Measurements from ENCODE around the gene REM1. TPM values are rescaled to one million over a fixed set of nuclear protein-coding genes. Genes with fewer than 3 reads are reported as not detected.
A peak's percentile ranks its signal among the peaks of the same experiment; 100 is the strongest.

REM1 gene
- total and polyA plus RNA-seq, 2 of the 13 experiments (the other 11 are each of a cell fraction or from before 2014, with no cell fraction given) = not detected

- TF ChIP-seq MAF1 (CRISPR knock-in tag; IDR thresholded peaks at IDR 0.05; ENCODE audit: borderline replicate concordance) (no peak), PHF5A (CRISPR knock-in tag; IDR thresholded peaks at IDR 0.05; ENCODE audit: low read depth, unreplicated experiment) (no peak), ZNF367 (CRISPR knock-in tag; IDR thresholded peaks at IDR 0.05; ENCODE audit: borderline replicate concordance) (no peak), ZMYM2 (CRISPR knock-in tag; IDR thresholded peaks at IDR 0.05) (no peak), ZNF318 (CRISPR knock-in tag; IDR thresholded peaks at IDR 0.05) (no peak), RFX3 (CRISPR knock-in tag; IDR thresholded peaks at IDR 0.05) (0 out of 2 replicates have a peak, but pooled peaks have one; percentile 22), ZNF33B (CRISPR knock-in tag; IDR thresholded peaks at IDR 0.05) (no peak), MEF2D (CRISPR knock-in tag; IDR thresholded peaks at IDR 0.05) (no peak), CREB3 (CRISPR knock-in tag; IDR thresholded peaks at IDR 0.05) (no peak), CBX1 (IDR thresholded peaks at IDR 0.05; ENCODE audit: low read depth) (no peak), RFX5 (IDR thresholded peaks at IDR 0.05; ENCODE audit: low read depth, low read length) (peak; percentile 45; the same call in 1 of the 2 replicates), ATF4 (CRISPR knock-in tag; IDR thresholded peaks at IDR 0.05) (no peak), ATAD3A (CRISPR knock-in tag; IDR thresholded peaks at IDR 0.05) (no peak), ZFYVE20 (CRISPR knock-in tag; IDR thresholded peaks at IDR 0.05; ENCODE audit: borderline replicate concordance, low read depth) (no peak), ASH2L (IDR thresholded peaks at IDR 0.05; ENCODE audit: insufficient read length, low read depth, low read length) (no peak), MLLT10 (CRISPR knock-in tag; IDR thresholded peaks at IDR 0.05) (no peak), ZNF503 (CRISPR knock-in tag; IDR thresholded peaks at IDR 0.05) (no peak)
These were observed 22.9 kb downstream of the REM1 start (continued) for GRCh38 chr20:31497838-31498540.

All from HepG2 (cell line).